Measurements from ENCODE around the gene RSF1.
A peak's percentile ranks its signal among the peaks of the same experiment; 100 is the strongest.
"Not testable (repeated sequence)": the region's sequence is repeated elsewhere in the genome, so short reads cannot be mapped to it uniquely, and the experiment has no call there.

The RSF1 gene

DNA sequence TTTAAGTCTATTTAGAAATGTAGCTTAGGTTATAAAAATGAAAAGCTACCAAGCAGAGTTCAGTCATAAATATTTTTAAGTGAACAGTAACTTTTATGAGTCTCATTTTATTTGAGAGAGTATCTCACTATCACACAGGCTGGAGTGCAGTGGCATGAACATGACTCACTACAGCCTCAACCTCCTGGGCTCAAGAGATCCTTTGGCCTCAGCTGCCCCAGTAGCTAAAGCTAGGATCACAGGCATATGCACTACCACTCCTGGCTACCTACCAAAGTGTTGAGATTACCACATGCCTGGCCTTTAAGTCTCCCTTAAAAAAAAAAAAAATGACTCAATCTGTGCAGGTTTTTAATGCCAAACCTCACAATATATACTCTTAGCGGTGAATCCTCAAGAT lies 148.3 kb downstream of the RSF1 start:
- no peak for DNase-seq (ENCODE audit: low read depth in 2 of 2)

DNA sequence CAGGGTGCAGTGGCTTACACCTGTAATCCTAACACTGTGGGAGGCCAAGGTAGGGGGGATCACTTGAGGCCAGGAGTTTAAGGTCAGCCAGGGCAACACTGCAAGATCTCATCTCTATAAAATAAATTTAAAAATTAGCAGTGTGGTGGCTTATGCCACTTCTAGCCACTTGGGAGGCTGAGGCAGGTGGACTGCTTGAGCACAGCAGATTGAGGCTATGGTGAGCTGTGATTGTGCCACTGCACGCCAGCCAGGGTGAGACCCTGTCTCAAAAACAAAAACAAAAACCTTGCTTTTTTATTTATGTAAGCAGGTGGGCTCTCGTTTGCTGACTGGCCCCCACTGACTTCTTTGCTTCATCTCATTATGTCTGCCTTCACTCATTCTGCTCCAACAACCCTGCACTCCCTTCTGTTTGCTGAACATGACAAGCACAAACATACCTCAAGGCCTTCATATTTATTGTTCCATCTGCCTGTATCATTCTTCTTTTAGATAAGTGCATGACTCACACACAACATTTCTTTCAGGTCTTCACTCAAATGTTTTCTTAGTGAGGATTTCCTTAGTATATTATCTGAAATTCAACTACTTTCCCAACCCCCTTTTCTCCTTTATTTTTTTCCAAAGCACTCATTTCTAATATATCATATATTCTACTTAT lies 150.5 kb downstream of the RSF1 start:
- DNase-seq (ENCODE audit: low read depth in 2 of 2) = no peak

GRCh38 chr11:77668760-77669159 lies 151.8 kb downstream of the RSF1 start:
- no peak for DNase-seq (ENCODE audit: low read depth in 2 of 2)

GRCh38 chr11:77665240-77665965 lies 155.1 kb downstream of the RSF1 start:
- no peak for DNase-seq (ENCODE audit: low read depth in 2 of 2)

DNA sequence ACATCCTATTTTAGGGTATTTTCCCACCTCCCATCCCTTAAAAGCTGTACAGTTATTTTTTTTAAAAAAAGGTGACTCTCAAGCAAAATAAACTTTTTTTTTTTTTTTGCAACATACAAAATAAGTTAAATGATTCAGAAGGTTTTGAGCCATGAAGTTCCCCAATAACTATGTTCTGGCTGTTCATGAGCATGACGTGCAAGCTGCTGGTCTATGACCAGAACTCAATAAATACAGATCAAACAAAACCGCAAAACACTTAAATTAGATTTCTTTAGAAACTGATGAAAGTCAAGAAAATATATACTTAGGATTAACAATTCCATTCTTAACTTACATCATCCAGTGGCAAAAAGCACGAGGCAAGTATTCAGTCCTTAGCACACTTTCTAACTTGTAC lies 158.9 kb downstream of the RSF1 start:
- no peak for DNase-seq (ENCODE audit: low read depth in 2 of 2)

- no peak for DNase-seq (ENCODE audit: low read depth in 2 of 2)
These were observed 159.6 kb downstream of the RSF1 start for GRCh38 chr11:77660947-77661346.

- no peak for DNase-seq (ENCODE audit: low read depth in 2 of 2)
These were observed 162.1 kb downstream of the RSF1 start for GRCh38 chr11:77658213-77659013.

- no peak for DNase-seq (ENCODE audit: low read depth in 2 of 2)
These were observed 164.2 kb downstream of the RSF1 start for GRCh38 chr11:77656362-77656761.

- no peak for DNase-seq (ENCODE audit: low read depth in 2 of 2)
These were observed 165.6 kb downstream of the RSF1 start for GRCh38 chr11:77654770-77655434.

GRCh38 chr11:77650123-77650522 lies 170.4 kb downstream of the RSF1 start:
- DNase-seq (ENCODE audit: low read depth in 2 of 2) = no peak

DNA sequence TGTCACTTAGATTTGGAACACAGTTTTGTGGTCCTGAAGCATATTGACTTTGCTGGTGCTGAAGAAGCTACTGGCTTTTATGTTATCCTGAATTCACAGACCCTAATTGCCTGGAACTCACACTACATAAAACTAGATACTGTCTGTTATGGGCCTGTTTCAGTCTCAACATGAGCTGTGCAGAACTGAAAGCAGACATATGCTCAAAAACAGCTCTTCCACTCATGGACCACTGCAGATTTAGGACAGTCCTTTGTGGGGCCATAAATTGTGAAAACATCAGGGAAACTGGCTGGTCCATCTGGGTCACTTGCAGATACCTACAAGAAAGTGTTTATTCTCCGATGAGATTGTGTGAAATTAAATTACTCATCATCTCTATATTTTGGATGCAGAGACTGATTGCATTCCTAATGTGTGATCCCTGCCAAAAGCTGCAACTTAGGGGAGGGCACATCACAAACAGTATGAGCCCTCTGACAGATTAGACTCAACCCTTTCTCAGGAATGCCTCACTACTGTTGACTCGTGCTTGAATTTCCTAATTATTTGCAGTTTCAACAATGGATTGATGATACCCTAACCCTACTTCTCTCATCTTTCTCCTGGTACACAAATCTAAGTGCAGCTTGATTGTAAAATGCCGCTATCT lies 172.7 kb downstream of the RSF1 start:
- DNase-seq (ENCODE audit: low read depth in 2 of 2) = no peak

DNA sequence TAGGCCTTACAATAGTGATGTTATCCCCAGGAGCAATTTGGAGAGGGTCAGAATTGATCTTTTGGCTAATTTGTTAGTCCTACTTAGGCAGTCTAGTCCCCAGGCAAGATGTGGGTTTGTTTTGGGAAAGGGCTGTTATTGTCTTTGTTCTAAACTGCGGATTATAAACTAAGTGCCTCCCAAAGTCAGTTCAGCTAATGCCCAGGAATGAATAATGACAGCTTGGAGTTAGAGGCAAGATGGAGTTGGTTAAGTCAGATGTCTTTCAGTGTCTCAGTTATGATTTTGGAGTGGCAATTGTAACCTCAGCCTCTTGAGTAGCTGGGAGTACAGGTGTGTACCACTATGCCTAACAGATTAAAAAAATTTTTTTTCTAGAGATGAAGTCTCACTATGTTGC lies 175.6 kb downstream of the RSF1 start:
- DNase-seq (ENCODE audit: low read depth in 2 of 2) = no peak

DNA sequence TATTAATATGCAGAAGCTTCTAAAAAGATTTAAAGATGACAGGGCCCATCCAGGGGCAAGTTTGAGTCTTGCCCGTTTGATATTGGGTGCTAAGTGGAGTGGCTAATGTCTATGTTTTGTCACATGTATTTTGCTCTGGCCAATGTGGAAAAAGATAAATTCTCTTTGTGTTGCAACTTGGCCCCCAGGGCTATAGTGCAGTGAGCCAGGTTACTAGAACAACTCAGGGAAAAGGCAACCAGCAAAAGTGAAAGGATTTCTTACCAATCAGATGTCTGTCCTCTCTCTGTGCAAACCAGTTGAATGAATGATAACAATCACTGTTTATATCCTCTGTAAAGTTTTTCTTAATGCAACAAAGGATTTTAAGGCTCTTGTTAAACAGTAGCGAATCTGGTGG lies 178.3 kb downstream of the RSF1 start:
- no peak for DNase-seq (ENCODE audit: low read depth in 2 of 2)

DNA sequence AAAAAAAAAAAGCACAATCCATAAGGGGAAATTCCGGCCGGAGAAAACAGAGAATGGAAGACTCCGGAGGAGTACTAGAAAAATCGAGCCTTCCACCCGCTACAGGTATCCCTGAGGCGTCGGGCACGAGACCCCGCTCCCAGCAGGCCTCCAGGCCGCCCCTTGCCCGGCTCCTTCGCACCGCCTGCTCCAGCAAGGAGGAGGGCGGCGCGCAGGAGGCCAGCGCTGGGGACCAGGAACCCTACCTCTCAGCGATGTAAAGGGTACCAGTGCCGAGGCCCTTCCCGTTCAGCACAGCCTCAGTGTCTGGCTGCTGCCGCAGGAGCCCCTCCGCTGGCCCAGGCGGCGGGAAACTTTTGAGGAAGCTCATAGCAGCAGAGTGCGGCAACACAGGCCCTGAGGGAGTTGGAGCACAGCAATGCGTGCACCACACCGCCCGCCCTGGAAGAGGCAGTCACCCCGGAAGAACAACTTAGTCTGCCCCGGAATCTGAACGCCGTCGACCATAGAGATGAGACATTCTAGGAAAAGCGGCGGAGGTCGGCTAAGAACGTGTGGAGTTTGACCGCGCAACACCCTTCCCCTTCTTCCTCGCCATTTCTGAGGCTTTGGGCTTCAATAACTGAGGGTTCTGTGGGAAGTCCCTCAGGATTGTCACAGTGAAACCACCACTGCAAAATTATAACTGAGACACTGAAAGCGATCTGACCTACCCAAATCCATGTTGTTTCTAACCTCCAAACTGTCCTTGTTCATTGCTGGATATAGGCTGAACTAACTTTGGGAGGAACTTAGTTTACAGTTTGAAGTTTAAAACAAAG lies 183.0 kb downstream of the RSF1 start, which contains the start of gene CLNS1A:
CLNS1A (minus strand) TSS at position 450 of the 821 bp plus-strand sequence; CDS start at position 370, 80 bp downstream.
- DNase-seq (ENCODE audit: low read depth in 2 of 2) = peak; percentile 68 to 71

- DNase-seq (ENCODE audit: low read depth in 2 of 2) = no peak
These were observed 183.7 kb downstream of the RSF1 start for GRCh38 chr11:77636731-77637344.

- not testable (repeated sequence) for DNase-seq (ENCODE audit: low read depth in 2 of 2)
These were observed 186.6 kb downstream of the RSF1 start for GRCh38 chr11:77633926-77634325.

DNA sequence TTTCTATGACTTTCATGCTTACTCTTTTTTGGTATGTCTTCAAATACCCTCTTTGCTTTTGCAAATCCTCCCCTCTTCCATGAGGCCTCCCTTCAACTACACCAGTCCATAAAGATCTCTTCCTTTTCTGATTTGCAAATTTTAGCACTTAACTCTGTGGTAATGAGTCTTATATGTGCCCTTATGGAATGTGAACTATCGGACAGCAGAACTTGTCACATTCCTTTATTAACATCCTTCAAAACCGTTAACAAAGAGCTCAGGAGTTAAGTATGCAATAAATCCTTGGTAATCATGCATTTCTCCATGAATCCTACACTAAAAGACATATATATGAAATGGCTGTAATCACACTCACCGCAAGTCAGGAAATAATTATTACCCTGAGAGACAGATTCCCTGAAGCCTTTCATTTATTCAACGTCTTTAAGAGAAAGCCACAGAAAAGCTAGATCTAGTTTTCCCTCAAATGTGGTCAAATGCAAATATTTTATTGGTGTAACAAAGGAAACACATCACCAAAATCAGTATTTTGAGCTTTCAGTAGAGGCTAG lies 190.3 kb downstream of the RSF1 start:
- no peak for DNase-seq (ENCODE audit: low read depth in 2 of 2)

DNA sequence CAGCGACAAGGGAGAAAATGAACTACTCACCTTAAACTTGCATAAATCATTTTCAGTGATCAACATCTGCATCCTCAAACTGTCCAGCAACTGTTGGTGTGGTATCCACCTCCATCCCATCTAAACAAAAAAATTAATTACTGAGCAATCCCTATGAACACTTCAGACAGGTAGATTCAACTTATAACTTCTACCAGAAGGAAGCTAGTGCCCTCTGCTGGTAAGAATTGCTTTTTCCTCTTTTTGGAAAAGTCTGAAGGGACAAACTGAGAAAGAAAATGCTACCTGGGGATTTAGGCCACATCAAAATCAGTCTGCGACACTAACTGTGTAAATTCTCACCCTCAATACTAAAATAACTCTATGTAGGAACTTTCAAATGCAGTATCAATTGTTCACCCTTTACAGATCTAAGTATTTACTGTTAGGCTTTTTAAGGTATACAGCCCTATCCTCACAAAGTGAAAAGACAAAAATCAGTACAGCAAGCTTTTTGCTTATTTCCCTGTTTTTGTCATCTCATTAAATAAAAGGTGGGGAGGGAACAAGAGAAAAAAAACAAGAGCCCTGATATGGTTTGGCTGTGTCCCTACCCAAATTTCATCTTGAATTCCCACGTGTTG lies 200.8 kb downstream of the RSF1 start:
- DNase-seq (ENCODE audit: low read depth in 2 of 2) = no peak

GRCh38 chr11:77617892-77618291 lies 202.6 kb downstream of the RSF1 start:
- DNase-seq (ENCODE audit: low read depth in 2 of 2) = no peak
